Right renal cortex interstitium (tissue), 3 donors: Measurements from ENCODE around the gene SORL1-AS1.
"Not testable (repeated sequence)": the region's sequence is repeated elsewhere in the genome, so short reads cannot be mapped to it uniquely, and the experiment has no call there.

Experiments
- DNase-seq, 3 donors: peaks; one replicate each; pipeline ENCODE4 v3.0.0-alpha.2; 2013; ENCODE audit warnings: low read depth in 3 of 3, low spot score in 2 of 3

SORL1-AS1 gene

DNA sequence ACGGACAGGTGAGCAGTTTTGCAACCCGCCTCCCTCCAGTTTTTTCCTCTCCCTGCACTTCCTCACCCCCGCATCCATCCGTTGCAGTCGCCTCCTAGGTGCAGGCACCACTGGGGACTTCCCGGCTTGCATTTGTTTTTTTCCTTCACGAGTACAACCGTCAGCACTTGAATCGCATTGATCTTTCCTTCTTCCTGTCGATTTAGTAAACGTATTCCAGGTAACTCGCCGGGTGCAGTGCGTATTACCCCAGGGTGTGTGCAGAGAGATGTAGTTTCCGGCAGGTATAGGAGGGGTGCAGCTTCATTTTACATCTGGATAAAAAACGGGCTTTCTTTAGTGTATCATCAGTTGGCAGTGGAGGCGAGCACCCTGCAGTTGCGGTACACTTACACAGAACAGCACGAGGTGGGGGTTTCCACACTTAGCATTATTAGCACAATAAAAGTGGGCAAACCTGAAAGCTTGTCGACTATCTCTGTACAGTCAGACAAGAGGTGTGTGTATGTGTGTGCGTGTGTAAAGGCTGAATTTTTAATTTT, at the start of gene SORL1-AS1:
Gene SORL1-AS1, minus strand, starts transcription at position 359 of the 542 bp plus-strand sequence.
- no peak for DNase-seq

- DNase-seq = no peak
Observed at GRCh38 chr11:121500717-121501116, 48.0 kb upstream of the SORL1-AS1 start.

- DNase-seq = no peak
Observed at GRCh38 chr11:121500275-121500674, 47.5 kb upstream of the SORL1-AS1 start.

DNA sequence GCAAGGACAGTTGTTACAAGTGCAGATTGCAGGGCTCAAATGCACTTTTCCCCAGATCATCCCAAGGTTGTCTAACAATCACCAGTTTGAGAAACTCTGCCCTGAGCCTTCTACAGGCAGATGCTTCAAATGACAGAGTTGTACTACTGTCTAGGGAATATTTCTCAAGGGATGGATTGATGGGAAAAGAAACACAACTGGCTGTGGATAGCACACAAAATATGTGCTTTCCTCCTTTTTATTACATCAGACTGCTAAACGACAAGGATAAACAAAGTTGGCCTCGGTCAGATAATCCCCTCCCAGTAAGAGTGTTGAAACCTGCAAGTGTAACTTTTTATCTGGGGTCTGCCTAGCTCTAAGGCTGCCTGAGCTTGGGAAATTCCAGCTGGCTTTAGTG, 46.6 kb upstream of the SORL1-AS1 start:
- no peak for DNase-seq

DNA sequence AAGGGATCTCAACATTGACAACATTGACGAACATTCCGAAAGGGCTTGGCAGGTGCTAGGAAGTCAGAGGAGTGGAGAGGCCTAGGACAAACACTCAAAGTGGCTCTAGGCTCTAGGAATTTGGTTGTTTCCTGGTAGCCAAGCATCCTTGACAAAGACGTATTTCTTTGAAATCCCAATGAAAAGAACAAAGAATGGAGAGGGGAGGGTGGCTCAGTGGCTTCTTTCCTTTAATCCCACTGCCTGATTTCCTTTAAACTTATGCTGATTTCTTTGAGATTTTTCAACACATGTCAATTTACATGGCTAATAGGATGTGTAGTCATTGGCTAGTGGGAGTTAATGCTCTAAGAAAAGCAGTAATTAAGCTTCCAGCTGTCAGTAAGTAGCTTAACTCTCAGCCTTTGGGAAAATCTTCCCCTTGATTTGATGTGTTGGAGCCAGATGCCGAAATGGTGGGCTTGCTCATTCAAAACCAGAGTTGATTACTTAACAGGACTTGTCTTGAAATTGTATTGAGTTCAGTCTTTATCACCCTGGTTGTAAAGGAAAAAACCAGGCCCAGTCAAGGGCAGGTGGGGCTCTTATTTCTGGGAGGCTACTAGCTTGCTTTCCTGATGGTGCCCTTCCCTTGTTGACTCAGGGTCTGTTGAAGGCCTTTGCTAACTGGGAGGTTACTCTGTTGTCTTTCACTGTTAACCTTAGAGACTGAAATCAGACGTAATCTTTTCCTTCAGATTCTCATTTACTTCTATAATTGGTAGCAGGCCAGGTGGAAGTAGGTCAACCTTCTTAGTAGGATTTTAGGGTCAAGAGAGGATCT, 44.6 kb upstream of the SORL1-AS1 start:
- no peak for DNase-seq

- no peak for DNase-seq
Observed at GRCh38 chr11:121494355-121495099, 41.8 kb upstream of the SORL1-AS1 start.

GRCh38 chr11:121489823-121490222, 37.1 kb upstream of the SORL1-AS1 start:
- DNase-seq = no peak

DNA sequence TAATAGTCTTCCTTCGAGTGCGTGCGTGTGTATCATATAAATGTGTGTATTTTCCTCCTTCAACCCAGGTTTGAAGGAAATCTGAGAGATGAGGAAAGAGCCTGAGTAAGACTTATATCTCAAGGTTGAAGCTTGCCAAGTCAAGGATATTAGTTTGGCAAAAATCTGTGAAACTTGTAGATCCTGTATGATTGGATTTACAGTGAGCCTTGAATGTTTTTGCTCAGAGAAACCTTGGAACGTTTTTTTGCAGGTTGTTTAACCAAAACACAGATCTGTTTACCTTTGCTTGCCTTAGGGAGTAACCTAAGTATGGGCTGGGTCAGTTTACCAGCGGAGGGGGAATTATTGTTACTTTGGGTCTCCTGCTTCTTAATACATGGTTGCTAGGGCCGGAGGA, 35.9 kb upstream of the SORL1-AS1 start:
- DNase-seq = no peak

- no peak for DNase-seq
Observed at GRCh38 chr11:121488170-121488569, 35.4 kb upstream of the SORL1-AS1 start.

GRCh38 chr11:121487191-121487590, 34.4 kb upstream of the SORL1-AS1 start:
- no peak for DNase-seq

DNA sequence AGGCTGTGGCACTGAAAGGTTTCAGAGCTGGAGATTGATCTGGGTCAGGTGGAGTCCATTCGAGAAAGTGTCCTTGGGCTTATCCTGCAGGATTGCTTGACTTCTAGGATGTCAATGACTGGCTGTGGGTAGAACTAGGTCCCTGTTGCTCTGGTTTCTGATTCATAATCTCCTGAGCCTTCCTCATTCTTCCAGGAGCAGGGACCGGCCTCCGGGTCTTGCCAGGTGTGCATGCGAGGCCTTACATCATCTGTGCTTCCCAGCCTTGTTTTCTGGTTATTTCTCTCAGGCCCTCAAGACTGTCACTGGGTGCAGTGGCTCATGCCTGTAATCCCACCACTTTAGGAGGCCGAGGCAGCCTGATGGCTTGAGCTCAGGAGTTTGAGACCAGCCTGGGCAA, 33.3 kb upstream of the SORL1-AS1 start:
- DNase-seq = no peak

- DNase-seq = no peak
Observed at GRCh38 chr11:121485216-121485615, 32.4 kb upstream of the SORL1-AS1 start.

- no peak for DNase-seq
Observed at GRCh38 chr11:121483805-121484480, 31.2 kb upstream of the SORL1-AS1 start.

DNA sequence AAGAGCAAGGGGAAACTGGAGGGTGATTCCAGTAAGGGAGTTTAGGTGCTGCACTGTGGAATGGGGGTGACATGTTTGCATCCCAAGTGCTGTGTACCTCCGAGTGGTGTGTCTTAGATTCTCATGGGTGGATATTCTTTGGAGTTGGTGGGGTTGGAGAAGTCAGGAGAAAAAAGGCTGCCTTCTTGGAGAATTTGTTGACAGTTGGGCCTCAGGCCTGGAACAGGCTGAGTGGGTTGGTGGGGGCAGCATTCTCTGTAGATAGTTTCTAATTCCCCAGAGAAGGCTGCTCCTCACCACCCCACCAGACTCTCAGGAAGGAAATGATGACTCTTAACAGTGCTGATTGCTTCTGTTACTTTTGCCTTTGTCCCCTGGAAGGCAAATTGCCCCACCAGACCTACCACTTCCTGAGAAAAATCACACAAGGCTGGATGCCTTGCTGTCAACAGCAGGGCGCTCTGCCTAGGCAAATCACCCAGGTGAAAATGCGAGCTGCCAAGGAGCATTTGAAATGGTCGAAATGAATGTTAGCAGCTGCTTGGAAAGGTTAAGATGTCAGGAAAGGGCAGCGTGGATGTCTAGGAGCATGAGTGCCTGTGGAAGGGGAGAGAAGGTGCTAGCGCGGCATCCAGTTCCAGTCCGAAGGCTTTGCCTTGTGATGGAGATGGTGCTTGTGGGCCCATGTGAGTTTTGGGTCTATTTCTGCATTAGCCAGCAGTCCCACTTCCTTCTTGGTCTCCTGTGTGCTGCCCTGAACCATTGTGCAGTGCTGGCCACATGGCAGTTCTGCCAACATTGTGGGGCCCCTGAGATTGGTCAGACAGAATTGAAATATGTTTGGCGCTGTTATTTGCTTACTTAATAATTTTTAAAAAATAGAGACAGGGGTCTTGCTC, 29.7 kb upstream of the SORL1-AS1 start:
- DNase-seq = no peak

GRCh38 chr11:121481484-121482230, 28.9 kb upstream of the SORL1-AS1 start:
- not testable (repeated sequence) for DNase-seq

DNA sequence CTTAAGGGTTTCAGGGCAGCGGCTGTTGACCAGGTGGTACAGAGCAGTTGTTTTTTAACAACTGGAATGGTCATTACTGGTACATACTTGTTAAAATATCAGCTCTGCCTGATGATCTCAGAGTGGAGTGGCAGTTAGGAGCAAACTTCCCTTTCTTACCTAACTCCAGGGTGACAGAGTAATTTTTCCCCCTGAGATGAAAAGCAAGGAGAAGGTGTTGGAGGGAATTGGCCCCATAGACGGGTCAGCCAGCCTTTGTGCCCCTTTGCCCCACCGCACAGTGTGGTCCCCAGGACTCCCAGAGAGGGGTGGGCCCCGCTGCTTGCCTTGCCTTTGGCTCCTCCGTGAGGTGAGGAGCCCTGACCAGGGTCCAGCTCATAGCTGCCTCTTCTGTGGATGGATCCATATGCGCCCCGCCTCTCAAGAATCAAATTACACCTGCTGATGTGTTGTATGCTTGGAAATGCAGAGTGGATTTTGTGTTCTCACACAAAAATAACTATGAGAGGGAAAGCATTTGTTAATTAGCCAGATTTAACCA, 27.0 kb upstream of the SORL1-AS1 start:
- DNase-seq = no peak

DNA sequence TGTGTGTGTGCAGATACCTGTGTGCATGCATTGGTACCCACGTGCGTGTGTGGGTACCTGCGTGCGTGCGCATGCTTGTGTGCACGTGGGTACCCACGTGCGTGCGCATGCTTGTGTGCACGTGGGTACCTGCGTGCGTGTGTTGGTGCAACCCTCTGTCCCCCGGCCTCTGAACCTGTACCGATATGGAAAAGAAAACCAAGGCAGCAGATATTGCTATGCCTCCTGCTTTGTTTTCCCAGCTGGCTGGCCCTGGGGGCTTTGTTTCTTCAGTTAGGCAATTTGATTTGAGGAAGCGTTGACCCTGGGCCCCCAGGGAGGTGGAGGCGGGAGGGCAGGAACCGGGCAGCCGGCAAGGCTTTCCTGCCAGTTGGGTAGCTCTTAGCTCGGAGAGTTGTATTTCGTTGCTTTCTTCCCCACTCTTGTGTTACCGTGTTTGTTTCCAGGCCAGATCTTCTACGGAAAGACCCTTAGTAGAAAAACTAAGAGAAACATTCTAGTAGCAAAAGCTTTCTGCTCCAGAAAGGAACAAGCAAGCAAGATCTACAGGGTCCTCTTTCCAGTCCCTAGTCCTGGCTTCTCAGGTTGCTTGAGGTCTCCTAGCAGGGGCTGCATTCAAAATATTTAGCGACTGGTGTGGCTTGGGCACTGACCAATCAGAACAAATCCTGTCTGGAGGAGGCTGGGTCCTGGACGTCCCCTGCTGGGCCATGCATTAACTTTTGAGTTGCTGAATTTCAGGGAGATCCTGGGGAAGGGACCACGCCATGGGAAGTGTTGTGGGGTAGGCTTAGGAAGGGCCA, 26.3 kb upstream of the SORL1-AS1 start:
- no peak for DNase-seq

- DNase-seq = no peak
Observed at GRCh38 chr11:121478226-121478894, 25.6 kb upstream of the SORL1-AS1 start.
